Trophoblast cell (in vitro differentiated cells and primary cell): Measurements from ENCODE around the gene ANK2.

ENCODE experiments used
- DNase-seq, 2 donors: peaks; one replicate each; pipeline ENCODE4 v3.0.0-alpha.2; 2016
- H2AFZ ChIP-seq: 2 replicates; pipeline ENCODE4 v1.6.1; 2013; ENCODE audit warnings: low read length, moderate library complexity, mild to moderate bottlenecking; ENCODE audit not compliant: insufficient read depth, poor library complexity
- H2AK5ac ChIP-seq: 2 replicates; pipeline ENCODE4 v1.6.1; 2013; ENCODE audit warnings: mild to moderate bottlenecking, low read length
- H2BK120ac ChIP-seq: 2 replicates; pipeline ENCODE4 v1.6.1; 2013; ENCODE audit warnings: low read length, mild to moderate bottlenecking, moderate library complexity; ENCODE audit not compliant: insufficient read depth, poor library complexity
- H2BK12ac ChIP-seq: 2 replicates; pipeline ENCODE4 v1.6.1; 2013; ENCODE audit warnings: mild to moderate bottlenecking, low read length, moderate library complexity
- H2BK5ac ChIP-seq: 2 replicates; pipeline ENCODE4 v1.6.1; 2013; ENCODE audit warnings: low read length, low read depth, moderate library complexity, mild to moderate bottlenecking; ENCODE audit not compliant: poor library complexity
- H3K14ac ChIP-seq: 2 replicates; pipeline ENCODE4 v1.6.1; 2013; ENCODE audit warnings: mild to moderate bottlenecking, low read length
- H3K18ac ChIP-seq: 2 replicates; pipeline ENCODE4 v1.6.1; 2013; ENCODE audit warnings: mild to moderate bottlenecking, low read length
- H3K23ac ChIP-seq: 2 replicates; pipeline ENCODE4 v1.6.1; 2013; ENCODE audit warnings: low read length
- H3K27ac ChIP-seq: 2 replicates; pipeline ENCODE4 v1.5.1; 2013; ENCODE audit warnings: low read depth, mild to moderate bottlenecking, inconsistent platforms, low read length, moderate library complexity
- H3K27me3 ChIP-seq: 2 replicates; pipeline ENCODE4 v1.6.1; 2013; ENCODE audit warnings: inconsistent platforms, mild to moderate bottlenecking, low read length, moderate library complexity; ENCODE audit not compliant: insufficient read depth
- H3K36me3 ChIP-seq, 2 experiments: 1 replicate in 1 of 2; 2 replicates in 1 of 2; pipeline ENCODE4 v1.6.1; 2013; ENCODE audit warnings: low read length in 2 of 2, mild to moderate bottlenecking in 2 of 2, moderate library complexity in 1 of 2; ENCODE audit not compliant: insufficient read depth in 2 of 2, control insufficient read depth in 1 of 2
- H3K4ac ChIP-seq: 2 replicates; pipeline ENCODE4 v1.6.1; 2013; ENCODE audit warnings: low read depth, mild to moderate bottlenecking, low read length, moderate library complexity
- H3K4me1 ChIP-seq, 2 experiments: 1 replicate in 1 of 2; 2 replicates in 1 of 2; pipeline ENCODE4 v1.6.1; 2013; ENCODE audit warnings: low read length in 2 of 2, mild to moderate bottlenecking in 2 of 2, moderate library complexity in 1 of 2; ENCODE audit not compliant: insufficient read depth in 2 of 2, control insufficient read depth in 1 of 2
- H3K4me2 ChIP-seq: 2 replicates; pipeline ENCODE4 v1.6.1; 2013; ENCODE audit warnings: inconsistent platforms, mild to moderate bottlenecking, low read length, moderate library complexity
- H3K4me3 ChIP-seq: 2 replicates; pipeline ENCODE4 v1.5.1; 2013; ENCODE audit warnings: mild to moderate bottlenecking, low read depth, low read length, inconsistent platforms
- H3K79me1 ChIP-seq: one replicate; pipeline ENCODE4 v1.6.1; 2013; ENCODE audit warnings: low read length
- H3K79me2 ChIP-seq: 2 replicates; pipeline ENCODE4 v1.6.1; 2013; ENCODE audit warnings: low read length, mild to moderate bottlenecking; ENCODE audit not compliant: control insufficient read depth, insufficient read depth, poor library complexity
- H3K9ac ChIP-seq: 2 replicates; pipeline ENCODE4 v1.6.1; 2013; ENCODE audit warnings: mild to moderate bottlenecking, low read length
- H3K9me3 ChIP-seq: 2 replicates; pipeline ENCODE4 v1.6.1; 2013; ENCODE audit warnings: low read depth, mild to moderate bottlenecking, control low read depth, inconsistent platforms, low read length; ENCODE audit not compliant: insufficient read depth
- H4K12ac ChIP-seq: 2 replicates; pipeline ENCODE4 v1.6.1; 2013; ENCODE audit warnings: low read depth, mild to moderate bottlenecking, low read length, moderate library complexity
- H4K8ac ChIP-seq: 2 replicates; pipeline ENCODE4 v1.6.1; 2013; ENCODE audit warnings: low read depth, mild to moderate bottlenecking, low read length, moderate library complexity
- H4K91ac ChIP-seq: one replicate; pipeline ENCODE4 v1.6.1; 2013; ENCODE audit warnings: low read depth, mild to moderate bottlenecking, low read length, moderate library complexity
- whole genome bisulfite sequencing: extraction: QIAGEN DNeasy Blood & Tissue Kit; methylation state at CpG from one replicate; pipeline ENCODE4 v1.1.7; 2013; ENCODE audit warnings: missing lambda C conversion rate; ENCODE audit not compliant: insufficient read length, insufficient coverage; ENCODE audit errors: extremely low coverage; 5-methylcytosine and 5-hydroxymethylcytosine counted together

Gene ANK2

GRCh38 chr4:113073451-113074005, 24.1 kb downstream of the ANK2 start:
- no peaks in the 10 kb centered on the region for H3K9me3 ChIP-seq
- H3K9ac ChIP-seq, result no peak overlapping the region
- no peak overlapping the region for H3K14ac ChIP-seq
- no peak overlapping the region for H4K8ac ChIP-seq
- H2BK5ac ChIP-seq, result no peak overlapping the region
- H3K79me2 ChIP-seq, result no peaks in the 10 kb centered on the region
- no CpG with 5 or more reads among the region's 9 CpGs for WGBS
- H3K4me2 ChIP-seq, result no peak overlapping the region
- H3K79me1 ChIP-seq, result no peaks in the 10 kb centered on the region
- H3K36me3 ChIP-seq, result no peaks in the 10 kb centered on the region
- no peak for DNase-seq
- H3K27ac ChIP-seq, result no peak overlapping the region
- H2AK5ac ChIP-seq, result no peak overlapping the region
- H3K27me3 ChIP-seq, result no peaks in the 10 kb centered on the region
- H3K23ac ChIP-seq, result no peak overlapping the region
- no peak overlapping the region for H3K18ac ChIP-seq
- no peak overlapping the region for H2BK12ac ChIP-seq
- H2BK120ac ChIP-seq, result no peak overlapping the region
- H4K91ac ChIP-seq, result no peak overlapping the region
- no peak overlapping the region for H4K12ac ChIP-seq
- H3K4me3 ChIP-seq, result no peak overlapping the region
- H3K4me1 ChIP-seq, result no peaks in the 10 kb centered on the region
- no peak overlapping the region for H2AFZ ChIP-seq
- H3K4ac ChIP-seq, result no peak overlapping the region

GRCh38 chr4:113077575-113077974, 28.1 kb downstream of the ANK2 start:
- no peaks in the 10 kb centered on the region for H3K4me1 ChIP-seq
- H3K9ac ChIP-seq, result no peak overlapping the region
- H2AK5ac ChIP-seq, result no peak overlapping the region
- no CpG with 5 or more reads among the region's 1 CpG for WGBS
- H4K91ac ChIP-seq, result no peak overlapping the region
- H4K12ac ChIP-seq, result no peak overlapping the region
- no peak overlapping the region for H4K8ac ChIP-seq
- H3K79me2 ChIP-seq, result no peaks in the 10 kb centered on the region
- no peak overlapping the region for H3K4me2 ChIP-seq
- no peaks in the 10 kb centered on the region for H3K79me1 ChIP-seq
- no peak overlapping the region for H3K18ac ChIP-seq
- H2AFZ ChIP-seq, result no peak overlapping the region
- no peak overlapping the region for H2BK120ac ChIP-seq
- H3K9me3 ChIP-seq, result no peaks in the 10 kb centered on the region
- H3K27me3 ChIP-seq, result no peaks in the 10 kb centered on the region
- no peak overlapping the region for H2BK12ac ChIP-seq
- DNase-seq, result no peak
- H3K27ac ChIP-seq, result no peak overlapping the region
- no peak overlapping the region for H3K4me3 ChIP-seq
- H3K4ac ChIP-seq, result no peak overlapping the region
- H2BK5ac ChIP-seq, result no peak overlapping the region
- no peak overlapping the region for H3K23ac ChIP-seq
- no peaks in the 10 kb centered on the region for H3K36me3 ChIP-seq
- no peak overlapping the region for H3K14ac ChIP-seq

DNA sequence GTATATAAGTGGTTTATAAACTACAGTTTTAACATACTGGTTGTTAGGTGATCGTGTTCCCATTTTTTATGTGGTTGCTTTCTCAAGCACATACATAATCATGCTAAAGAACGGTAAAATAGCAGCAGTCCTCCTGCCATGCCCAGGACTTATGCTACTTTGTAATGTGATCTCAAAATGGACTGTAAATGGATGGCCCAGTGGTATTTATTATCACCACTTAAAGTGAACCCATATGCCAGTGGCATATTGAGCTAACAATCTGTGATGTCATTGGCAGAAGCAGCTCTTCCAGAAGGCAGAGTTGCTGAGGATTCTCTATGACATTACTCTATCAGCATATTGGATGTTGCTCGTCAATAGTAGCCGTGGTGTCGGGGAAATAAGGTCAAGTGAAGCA, 28.6 kb downstream of the ANK2 start:
- H2BK5ac ChIP-seq, result no peak overlapping the region
- no peak overlapping the region for H4K12ac ChIP-seq
- DNase-seq, result no peak
- H3K4ac ChIP-seq, result no peak overlapping the region
- H3K4me2 ChIP-seq, result no peak overlapping the region
- H3K4me3 ChIP-seq, result no peak overlapping the region
- H2BK120ac ChIP-seq, result no peak overlapping the region
- no peaks in the 10 kb centered on the region for H3K9me3 ChIP-seq
- no peak overlapping the region for H4K8ac ChIP-seq
- no peak overlapping the region for H4K91ac ChIP-seq
- no peak overlapping the region for H2AK5ac ChIP-seq
- H3K27me3 ChIP-seq, result no peaks in the 10 kb centered on the region
- no peaks in the 10 kb centered on the region for H3K79me2 ChIP-seq
- H3K23ac ChIP-seq, result no peak overlapping the region
- no peak overlapping the region for H3K18ac ChIP-seq
- H3K79me1 ChIP-seq, result no peaks in the 10 kb centered on the region
- no peaks in the 10 kb centered on the region for H3K4me1 ChIP-seq
- H3K36me3 ChIP-seq, result no peaks in the 10 kb centered on the region
- no peak overlapping the region for H3K14ac ChIP-seq
- no peak overlapping the region for H2BK12ac ChIP-seq
- no peak overlapping the region for H3K27ac ChIP-seq
- WGBS, result no CpG with 5 or more reads among the region's 5 CpGs
- no peak overlapping the region for H2AFZ ChIP-seq
- H3K9ac ChIP-seq, result no peak overlapping the region

DNA sequence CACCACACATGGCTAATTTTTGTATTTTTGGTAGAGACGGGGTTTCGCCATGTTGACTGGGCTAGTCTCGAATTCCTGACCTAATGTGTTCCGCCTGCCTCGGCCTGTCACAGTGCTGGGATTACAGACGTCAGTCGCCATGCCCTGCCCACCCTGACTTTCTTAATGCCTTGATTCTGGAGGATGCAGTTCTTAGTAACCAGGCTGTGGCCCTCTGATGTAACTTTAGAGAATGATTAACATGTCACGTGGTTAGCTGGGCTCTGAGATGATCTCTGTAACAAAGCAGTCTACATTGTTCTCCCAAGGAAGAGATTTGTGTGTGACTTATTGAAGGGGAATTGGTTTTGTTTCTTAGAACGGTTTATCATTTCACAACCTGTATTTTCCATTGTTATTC, 30.6 kb downstream of the ANK2 start:
- no peak overlapping the region for H3K4me2 ChIP-seq
- H3K14ac ChIP-seq, result no peak overlapping the region
- no peak overlapping the region for H3K23ac ChIP-seq
- H4K12ac ChIP-seq, result no peak overlapping the region
- no peaks in the 10 kb centered on the region for H3K27me3 ChIP-seq
- H3K4me3 ChIP-seq, result no peak overlapping the region
- no peaks in the 10 kb centered on the region for H3K79me2 ChIP-seq
- no CpG with 5 or more reads among the region's 9 CpGs for WGBS
- no peak overlapping the region for H3K27ac ChIP-seq
- H2AFZ ChIP-seq, result no peak overlapping the region
- H3K4ac ChIP-seq, result no peak overlapping the region
- no peaks in the 10 kb centered on the region for H3K36me3 ChIP-seq
- H4K8ac ChIP-seq, result no peak overlapping the region
- H3K18ac ChIP-seq, result no peak overlapping the region
- no peak overlapping the region for H3K9ac ChIP-seq
- H2AK5ac ChIP-seq, result no peak overlapping the region
- H2BK12ac ChIP-seq, result no peak overlapping the region
- no peaks in the 10 kb centered on the region for H3K9me3 ChIP-seq
- H3K4me1 ChIP-seq, result no peaks in the 10 kb centered on the region
- no peak overlapping the region for H4K91ac ChIP-seq
- no peak for DNase-seq
- no peak overlapping the region for H2BK5ac ChIP-seq
- no peaks in the 10 kb centered on the region for H3K79me1 ChIP-seq
- no peak overlapping the region for H2BK120ac ChIP-seq
